NCI-H748 (cell line): Measurements from ENCODE around the gene ACO2.
"Not testable (repeated sequence)": the region's sequence is repeated elsewhere in the genome, so short reads cannot be mapped to it uniquely, and the experiment has no call there.

Experiments
- DNase-seq: peaks from one replicate; lab custom pipeline; 2025; ENCODE audit not compliant: unreplicated experiment; lab: John Stamatoyannopoulos, UW

ACO2 gene

GRCh38 chr22:41563051-41563711, 94.3 kb downstream of the ACO2 start:
- DNase-seq, result no peak

GRCh38 chr22:41564563-41564962, 95.6 kb downstream of the ACO2 start:
- no peak for DNase-seq

- DNase-seq, result peak; percentile 24
Observed at GRCh38 chr22:41565403-41566054, 96.6 kb downstream of the ACO2 start.

GRCh38 chr22:41567512-41567768, 98.5 kb downstream of the ACO2 start:
- no peak for DNase-seq

DNA sequence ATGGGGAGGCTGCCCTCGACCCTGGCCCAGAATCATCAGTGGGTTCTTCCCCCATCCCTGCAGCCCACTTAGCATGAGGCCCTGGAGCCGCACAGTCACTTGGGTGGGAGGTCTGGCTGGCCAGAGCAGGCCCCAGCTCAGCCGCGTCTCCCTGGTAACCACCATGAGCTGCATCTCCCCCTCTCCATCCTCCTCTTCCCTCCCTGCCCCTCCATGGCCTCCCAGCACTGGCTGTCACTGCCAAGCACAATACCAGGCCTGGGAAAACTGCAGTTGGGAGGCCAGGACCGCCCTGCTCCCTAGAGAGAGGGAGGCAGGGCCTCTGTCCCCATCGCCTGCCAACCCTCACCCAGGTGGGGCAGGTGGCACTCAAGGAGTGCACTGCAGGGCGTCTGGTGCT, 99.9 kb downstream of the ACO2 start:
- DNase-seq, result no peak

GRCh38 chr22:41570221-41570620, 101.3 kb downstream of the ACO2 start:
- no peak for DNase-seq

DNA sequence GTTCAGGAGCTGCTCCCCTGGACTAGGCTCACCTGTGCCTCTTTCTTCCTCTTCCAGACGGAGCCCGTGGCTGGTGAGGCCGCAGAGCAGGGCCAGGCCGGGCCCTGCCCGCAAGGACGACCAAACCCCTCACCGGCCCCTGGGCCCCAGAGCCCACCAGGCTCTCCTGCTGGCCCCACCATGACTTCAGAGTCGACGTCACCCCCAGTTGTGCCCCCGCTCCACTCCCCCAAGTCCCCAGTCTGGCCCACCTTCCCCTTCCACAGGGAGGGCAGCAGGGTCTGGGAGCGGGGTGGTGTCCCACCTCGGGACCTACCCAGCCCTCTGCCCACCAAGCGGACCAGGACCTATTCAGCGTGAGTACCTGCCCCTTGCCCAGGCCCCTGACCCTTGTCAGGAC, 102.9 kb downstream of the ACO2 start:
- no peak for DNase-seq

- DNase-seq, result not testable (repeated sequence)
Observed at GRCh38 chr22:41572305-41572704, 103.4 kb downstream of the ACO2 start.

DNA sequence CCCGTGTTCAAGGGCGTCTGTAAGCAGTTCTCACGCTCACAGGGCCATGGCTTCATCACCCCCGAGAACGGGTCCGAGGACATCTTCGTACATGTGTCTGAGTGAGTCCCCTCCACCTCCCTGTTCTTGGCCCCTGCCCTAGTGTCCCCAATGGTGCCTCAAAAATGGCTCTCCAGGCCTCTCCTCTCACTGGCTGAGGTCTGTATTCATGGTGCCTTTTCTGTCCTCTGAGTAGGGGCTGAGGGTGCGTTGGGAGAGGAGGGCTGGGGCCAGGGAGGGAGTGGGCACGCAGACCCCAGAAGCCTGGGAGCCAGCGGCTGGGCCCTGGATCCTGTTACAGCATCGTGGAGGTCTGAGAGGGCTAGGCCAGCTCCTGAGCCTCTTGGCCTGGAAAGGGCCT, 104.8 kb downstream of the ACO2 start:
- DNase-seq, result no peak

DNA sequence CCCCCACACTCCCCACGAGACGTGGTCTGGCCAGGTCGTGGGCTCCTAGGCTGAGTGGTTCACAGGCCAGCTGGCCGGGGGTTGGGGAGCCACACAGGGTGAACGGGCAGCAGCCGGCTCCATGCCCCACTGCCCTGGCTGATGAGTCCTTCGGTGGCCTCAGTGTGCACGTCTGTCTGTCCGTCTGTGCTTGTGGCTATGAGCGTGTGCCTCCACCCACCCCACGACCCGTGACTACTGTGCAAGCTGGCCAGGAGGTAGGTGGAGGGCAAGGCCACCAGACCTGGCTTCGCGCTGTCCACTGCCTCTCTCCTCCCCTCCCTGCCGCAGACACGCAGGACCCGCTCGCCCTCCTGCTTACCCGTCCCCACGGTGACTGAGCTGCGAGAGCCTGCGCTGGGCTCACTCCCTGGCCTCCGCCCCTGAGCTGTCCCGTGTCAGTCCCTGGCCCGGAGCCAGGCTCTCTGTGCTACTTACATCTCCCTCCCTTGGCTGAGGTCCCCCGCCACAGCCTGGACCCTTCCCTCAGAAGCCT, 106.0 kb downstream of the ACO2 start:
- no peak for DNase-seq

DNA sequence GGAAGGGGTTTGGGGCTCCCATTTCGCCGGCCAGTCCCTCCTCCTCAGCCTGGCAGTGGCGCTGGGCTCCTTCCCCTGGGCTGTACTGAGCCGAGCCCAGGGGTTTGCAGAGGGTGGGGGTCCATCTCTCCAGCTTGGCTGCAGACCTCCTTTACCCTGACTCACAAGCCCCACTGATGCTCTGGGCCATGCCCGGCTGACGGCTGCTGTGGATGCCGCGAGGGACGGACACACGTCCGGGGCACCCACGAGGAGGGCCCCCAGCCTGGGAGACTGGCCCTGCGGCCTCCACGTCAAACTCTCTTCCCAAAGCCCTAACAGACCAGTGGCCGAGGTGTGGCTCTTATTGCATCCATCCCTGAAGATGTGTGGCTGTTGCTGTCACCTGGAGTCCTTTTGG, 106.6 kb downstream of the ACO2 start:
- DNase-seq, result no peak

GRCh38 chr22:41576877-41577276, 108.0 kb downstream of the ACO2 start:
- peak; percentile 38 for DNase-seq

- DNase-seq, result no peak
Observed at GRCh38 chr22:41578114-41578513, 109.2 kb downstream of the ACO2 start.
